ENCODE data around the gene ZNF425. TPM values are rescaled to one million over a fixed set of nuclear protein-coding genes. Genes with fewer than 3 reads are reported as not detected.

Gene ZNF425
- total and polyA plus RNA-seq, 9 of the 15 experiments (the other 6 are each of a cell fraction or from before 2014, with no cell fraction given), result 0.03 to 0.89 (median 0.54) TPM

DNA sequence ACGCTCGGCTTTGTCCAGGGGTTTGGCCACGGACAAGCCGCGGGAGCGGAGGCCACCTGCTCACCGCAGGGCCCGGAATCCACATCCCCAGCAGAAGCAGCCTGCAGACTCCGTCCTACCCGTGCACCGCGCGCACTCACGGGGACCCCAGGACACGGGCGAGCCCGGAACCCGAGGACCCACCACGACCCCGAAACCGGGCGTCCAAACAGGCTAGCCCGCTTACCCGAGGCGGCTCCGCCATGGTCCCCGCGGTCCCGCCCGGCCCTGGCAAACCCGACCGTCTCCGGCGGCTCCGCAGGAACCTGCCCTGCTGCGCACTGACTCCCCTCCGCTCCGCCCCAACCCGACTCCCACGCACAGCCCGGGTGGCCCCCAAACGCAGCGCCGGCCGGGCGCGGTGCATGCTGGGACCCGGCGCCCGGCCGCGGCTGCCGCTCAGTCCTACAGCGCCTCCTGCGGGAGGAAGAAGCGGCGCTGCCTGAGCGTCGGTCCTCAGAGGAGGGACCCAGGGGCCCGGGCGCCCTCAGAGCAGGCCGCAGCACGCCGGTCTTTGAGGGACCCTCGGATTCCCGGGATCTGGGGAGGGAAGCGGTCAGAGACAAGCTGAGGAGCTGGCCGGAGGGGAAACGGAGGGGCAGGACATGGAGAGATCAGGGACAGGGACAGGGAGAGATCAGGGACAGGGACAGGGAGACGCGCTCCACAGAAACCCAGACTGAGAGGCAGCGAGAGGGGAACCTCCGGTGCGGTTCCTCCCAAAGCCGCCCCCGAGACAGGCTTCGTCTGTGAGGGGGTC is 35.5 kb downstream of the ZNF425 start, which contains the start of gene ZNF786 (continued):
- TF ChIP-seq, protein P1, sequence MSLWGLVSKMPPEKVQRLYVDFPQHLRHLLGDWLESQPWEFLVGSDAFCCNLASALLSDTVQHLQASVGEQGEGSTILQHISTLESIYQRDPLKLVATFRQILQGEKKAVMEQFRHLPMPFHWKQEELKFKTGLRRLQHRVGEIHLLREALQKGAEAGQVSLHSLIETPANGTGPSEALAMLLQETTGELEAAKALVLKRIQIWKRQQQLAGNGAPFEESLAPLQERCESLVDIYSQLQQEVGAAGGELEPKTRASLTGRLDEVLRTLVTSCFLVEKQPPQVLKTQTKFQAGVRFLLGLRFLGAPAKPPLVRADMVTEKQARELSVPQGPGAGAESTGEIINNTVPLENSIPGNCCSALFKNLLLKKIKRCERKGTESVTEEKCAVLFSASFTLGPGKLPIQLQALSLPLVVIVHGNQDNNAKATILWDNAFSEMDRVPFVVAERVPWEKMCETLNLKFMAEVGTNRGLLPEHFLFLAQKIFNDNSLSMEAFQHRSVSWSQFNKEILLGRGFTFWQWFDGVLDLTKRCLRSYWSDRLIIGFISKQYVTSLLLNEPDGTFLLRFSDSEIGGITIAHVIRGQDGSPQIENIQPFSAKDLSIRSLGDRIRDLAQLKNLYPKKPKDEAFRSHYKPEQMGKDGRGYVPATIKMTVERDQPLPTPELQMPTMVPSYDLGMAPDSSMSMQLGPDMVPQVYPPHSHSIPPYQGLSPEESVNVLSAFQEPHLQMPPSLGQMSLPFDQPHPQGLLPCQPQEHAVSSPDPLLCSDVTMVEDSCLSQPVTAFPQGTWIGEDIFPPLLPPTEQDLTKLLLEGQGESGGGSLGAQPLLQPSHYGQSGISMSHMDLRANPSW (CRISPR knock-in tag; IDR thresholded peaks at IDR 0.05), result no peak; the same call in 1 of the 2 replicates
- TF ChIP-seq ZNF174 (CRISPR knock-in tag; IDR thresholded peaks at IDR 0.05) (no peak), CREM (IDR thresholded peaks at IDR 0.05; ENCODE audit: low read depth) (peak; percentile 73), MTF1 (CRISPR knock-in tag; IDR thresholded peaks at IDR 0.05; ENCODE audit: borderline replicate concordance) (no peak), ETV6 (IDR thresholded peaks at IDR 0.05; ENCODE audit: borderline replicate concordance in 1 of 2, low read depth in 2 of 2, low read length in 1 of 2) (no peak), ETV6 (CRISPR knock-in tag; IDR thresholded peaks at IDR 0.05; ENCODE audit: borderline replicate concordance) (no peak), SOX6 (IDR thresholded peaks at IDR 0.05) (peak; percentile 74), CBFA2T2 (conservative IDR thresholded peaks at IDR 0.05) (no peak), ZNF133 (CRISPR knock-in tag; IDR thresholded peaks at IDR 0.05) (0 out of 2 replicates have a peak, but pooled peaks have one; percentile 13), SIN3A (IDR thresholded peaks at IDR 0.05; ENCODE audit: borderline replicate concordance in 2 of 2, control insufficient read depth in 1 of 2, low read depth in 2 of 2, low read length in 2 of 2) (peak; percentile 46 to 77; a peak in 2 of 4 replicates), KAT8 (IDR thresholded peaks at IDR 0.05; ENCODE audit: low read depth) (no peak), DMBX1 (CRISPR knock-in tag; IDR thresholded peaks at IDR 0.05; ENCODE audit: borderline replicate concordance) (no peak; the same call in 1 of the 2 replicates), TAF7 (tag; IDR thresholded peaks at IDR 0.05) (no peak), TEAD1 (CRISPR knock-in tag; IDR thresholded peaks at IDR 0.05) (peak in 1 of 2 experiments; percentile 89; a peak in 2 of 4 replicates), JUN (IDR thresholded peaks at IDR 0.05; ENCODE audit: borderline replicate concordance, low read depth, low read length) (no peak), JUN (CRISPR knock-in tag; IDR thresholded peaks at IDR 0.05; ENCODE audit: borderline replicate concordance) (peak; percentile 93; the same call in 1 of the 2 replicates), PURB (CRISPR knock-in tag; IDR thresholded peaks at IDR 0.05; ENCODE audit: low read depth) (no peak), NFRKB (IDR thresholded peaks at IDR 0.05; ENCODE audit: low read depth) (0 out of 2 replicates have a peak, but pooled peaks have one; percentile 10), ELF1 (tag; IDR thresholded peaks at IDR 0.05) (no peak)
- TF ChIP-seq, protein P2, sequence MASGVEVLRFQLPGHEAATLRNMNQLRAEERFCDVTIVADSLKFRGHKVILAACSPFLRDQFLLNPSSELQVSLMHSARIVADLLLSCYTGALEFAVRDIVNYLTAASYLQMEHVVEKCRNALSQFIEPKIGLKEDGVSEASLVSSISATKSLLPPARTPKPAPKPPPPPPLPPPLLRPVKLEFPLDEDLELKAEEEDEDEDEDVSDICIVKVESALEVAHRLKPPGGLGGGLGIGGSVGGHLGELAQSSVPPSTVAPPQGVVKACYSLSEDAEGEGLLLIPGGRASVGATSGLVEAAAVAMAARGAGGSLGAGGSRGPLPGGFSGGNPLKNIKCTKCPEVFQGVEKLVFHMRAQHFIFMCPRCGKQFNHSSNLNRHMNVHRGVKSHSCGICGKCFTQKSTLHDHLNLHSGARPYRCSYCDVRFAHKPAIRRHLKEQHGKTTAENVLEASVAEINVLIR (CRISPR knock-in tag; IDR thresholded peaks at IDR 0.05), result 0 out of 2 replicates have a peak, but pooled peaks have one; percentile 8
- TF ChIP-seq, protein P3, sequence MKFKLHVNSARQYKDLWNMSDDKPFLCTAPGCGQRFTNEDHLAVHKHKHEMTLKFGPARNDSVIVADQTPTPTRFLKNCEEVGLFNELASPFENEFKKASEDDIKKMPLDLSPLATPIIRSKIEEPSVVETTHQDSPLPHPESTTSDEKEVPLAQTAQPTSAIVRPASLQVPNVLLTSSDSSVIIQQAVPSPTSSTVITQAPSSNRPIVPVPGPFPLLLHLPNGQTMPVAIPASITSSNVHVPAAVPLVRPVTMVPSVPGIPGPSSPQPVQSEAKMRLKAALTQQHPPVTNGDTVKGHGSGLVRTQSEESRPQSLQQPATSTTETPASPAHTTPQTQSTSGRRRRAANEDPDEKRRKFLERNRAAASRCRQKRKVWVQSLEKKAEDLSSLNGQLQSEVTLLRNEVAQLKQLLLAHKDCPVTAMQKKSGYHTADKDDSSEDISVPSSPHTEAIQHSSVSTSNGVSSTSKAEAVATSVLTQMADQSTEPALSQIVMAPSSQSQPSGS (CRISPR knock-in tag; IDR thresholded peaks at IDR 0.05), result no peak

Measured in K562 (cell line).